Measurements from ENCODE around the gene ZNF853. TPM values are rescaled to one million over a fixed set of nuclear protein-coding genes. Genes with fewer than 3 reads are reported as not detected.

The ZNF853 gene
- polyA plus RNA-seq, 4 donors = 0.81 to 3.5 (median 1.5) TPM; not detected in 1

GRCh38 chr7:6590645-6591110 lies 24.7 kb upstream of the ZNF853 start:
- Histone ChIP-seq H3K9me3 (ENCODE audit: control insufficient read depth in 2 of 2, insufficient read depth in 1 of 2, low read depth in 1 of 2, low read length in 1 of 2) (no peaks in the 10 kb centered on the region), H3K27ac (ENCODE audit: low read depth in 1 of 3, low read length in 2 of 3) (peak overlapping the region; percentile 82 to 89 (median 85)), H3K27me3 (ENCODE audit: control insufficient read depth in 3 of 3, insufficient read depth in 3 of 3, low read length in 3 of 3) (no peaks in the 10 kb centered on the region), H3K4me3 (ENCODE audit: low read depth in 1 of 3, low read length in 3 of 3) (peak overlapping the region; percentile 79 to 85 (median 82)), H3K36me3 (ENCODE audit: control insufficient read depth in 3 of 3, insufficient read depth in 2 of 3, low read depth in 1 of 3, low read length in 3 of 3) (peaks cover 6 to 66% (median 15%) of the 10 kb centered on the region in 3 donors), H3K4me1 (ENCODE audit: control insufficient read depth in 3 of 3, insufficient read depth in 2 of 3, low read depth in 1 of 3, low read length in 2 of 3) (peaks cover 0 to 12% (median 2%) of the 10 kb centered on the region in 3 donors)
- DNase-seq (peak in 1 of 2 donors; percentile 29), FAIRE-seq (no peak)
- 4 to 6% (median 5%) methylated on average over 10 of the region's 10 CpGs for WGBS, 3 donors

- FAIRE-seq (no peak), DNase-seq (no peak)
- Histone ChIP-seq H3K27ac (ENCODE audit: low read depth in 1 of 3, low read length in 2 of 3) (no peak overlapping the region), H3K4me1 (ENCODE audit: control insufficient read depth in 3 of 3, insufficient read depth in 2 of 3, low read depth in 1 of 3, low read length in 2 of 3) (no peaks in the 10 kb centered on the region), H3K36me3 (ENCODE audit: control insufficient read depth in 3 of 3, insufficient read depth in 2 of 3, low read depth in 1 of 3, low read length in 3 of 3) (peaks cover 11 to 92% (median 16%) of the 10 kb centered on the region in 3 donors), H3K27me3 (ENCODE audit: control insufficient read depth in 3 of 3, insufficient read depth in 3 of 3, low read length in 3 of 3) (no peaks in the 10 kb centered on the region), H3K9me3 (ENCODE audit: control insufficient read depth in 2 of 2, insufficient read depth in 1 of 2, low read depth in 1 of 2, low read length in 1 of 2) (no peaks in the 10 kb centered on the region), H3K4me3 (ENCODE audit: low read depth in 1 of 3, low read length in 3 of 3) (no peak overlapping the region)
- WGBS, 3 donors = 91 to 96% (median 94%) methylated on average over 15 of the region's 15 CpGs
Observed at GRCh38 chr7:6600093-6600492, 15.3 kb upstream of the ZNF853 start.

DNA sequence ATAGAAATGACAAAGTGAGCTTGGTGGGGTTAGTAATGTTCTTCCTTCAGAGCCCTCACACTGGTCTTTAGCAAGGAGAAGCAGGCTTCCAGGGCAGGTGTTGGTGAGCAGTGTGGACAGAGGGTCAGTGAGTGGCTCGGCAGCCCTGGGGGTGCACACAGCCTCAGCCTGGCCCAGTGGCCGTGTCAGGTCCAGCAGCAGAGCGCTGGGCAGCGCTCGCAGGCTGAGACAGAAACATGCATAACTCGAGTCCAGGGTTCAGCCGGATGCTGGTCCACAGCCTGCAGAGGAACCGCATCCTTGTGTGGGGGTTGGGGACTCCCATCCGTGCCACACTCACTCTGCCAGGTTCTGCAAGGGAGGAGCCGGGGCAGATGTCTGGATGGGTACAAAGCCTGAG lies 11.0 kb upstream of the ZNF853 start:
- H3K4me3 ChIP-seq (ENCODE audit: low read depth in 1 of 3, low read length in 3 of 3) = no peak overlapping the region
- FAIRE-seq = no peak
- peaks cover 10 to 84% (median 16%) of the 10 kb centered on the region in 3 donors for H3K36me3 ChIP-seq (ENCODE audit: control insufficient read depth in 3 of 3, insufficient read depth in 2 of 3, low read depth in 1 of 3, low read length in 3 of 3)

DNA sequence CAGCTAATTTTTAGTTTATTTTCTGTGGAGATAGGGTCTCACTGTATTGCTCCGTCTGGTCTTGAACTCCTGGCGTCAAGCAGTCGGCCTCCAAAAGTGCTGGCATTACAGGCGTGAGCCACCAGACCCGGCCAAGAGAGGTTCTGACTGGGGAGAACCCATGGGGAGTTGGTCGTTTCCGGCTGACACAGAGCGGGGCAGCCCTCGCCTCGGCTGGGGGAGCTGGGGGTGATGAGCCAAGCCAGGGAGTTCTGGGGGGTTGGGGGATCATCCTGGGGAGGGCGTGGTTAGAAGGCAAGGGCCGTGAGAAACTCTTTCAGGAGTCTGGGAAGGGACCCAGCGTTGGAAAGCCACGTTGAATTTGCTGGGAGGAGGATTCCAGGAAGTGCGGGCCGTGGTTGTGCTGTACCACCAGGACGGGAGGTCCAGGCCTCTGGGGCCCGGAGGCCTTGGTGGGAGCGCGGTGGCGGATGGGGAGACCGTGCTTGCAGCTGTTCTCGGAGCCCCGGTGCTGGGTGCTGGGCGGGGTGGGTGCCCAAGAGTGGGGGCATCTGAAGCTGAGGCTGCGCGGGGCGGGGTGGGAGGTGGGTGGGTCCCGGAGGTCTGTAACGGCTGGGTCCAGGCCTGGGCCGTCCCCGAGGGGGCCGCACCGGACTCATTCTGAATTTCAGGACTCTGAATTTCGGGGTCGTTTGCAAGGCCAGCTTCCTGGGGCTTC lies 8.4 kb upstream of the ZNF853 start:
- 92 to 95% (median 94%) methylated on average over 30 to 36 of the region's 36 CpGs for WGBS, 3 donors
- Histone ChIP-seq H3K36me3 (ENCODE audit: control insufficient read depth in 3 of 3, insufficient read depth in 2 of 3, low read depth in 1 of 3, low read length in 3 of 3) (peaks cover 5 to 64% (median 6%) of the 10 kb centered on the region in 3 donors), H3K9me3 (ENCODE audit: control insufficient read depth in 2 of 2, insufficient read depth in 1 of 2, low read depth in 1 of 2, low read length in 1 of 2) (no peaks in the 10 kb centered on the region), H3K4me3 (ENCODE audit: low read depth in 1 of 3, low read length in 3 of 3) (no peak overlapping the region), H3K4me1 (ENCODE audit: control insufficient read depth in 3 of 3, insufficient read depth in 2 of 3, low read depth in 1 of 3, low read length in 2 of 3) (no peaks in the 10 kb centered on the region), H3K27me3 (ENCODE audit: control insufficient read depth in 3 of 3, insufficient read depth in 3 of 3, low read length in 3 of 3) (no peaks in the 10 kb centered on the region), H3K27ac (ENCODE audit: low read depth in 1 of 3, low read length in 2 of 3) (no peak overlapping the region)
- FAIRE-seq (no peak), DNase-seq (no peak)

More for the DNA sequence above, 11.0 kb upstream of the ZNF853 start:
- 93 to 94% (median 94%) methylated on average over 10 of the region's 10 CpGs for WGBS, 3 donors
- H3K27me3 ChIP-seq (ENCODE audit: control insufficient read depth in 3 of 3, insufficient read depth in 3 of 3, low read length in 3 of 3) = no peaks in the 10 kb centered on the region
- H3K4me1 ChIP-seq (ENCODE audit: control insufficient read depth in 3 of 3, insufficient read depth in 2 of 3, low read depth in 1 of 3, low read length in 2 of 3) = no peaks in the 10 kb centered on the region
- no peak for DNase-seq
- no peak overlapping the region for H3K27ac ChIP-seq (ENCODE audit: low read depth in 1 of 3, low read length in 2 of 3)
- no peaks in the 10 kb centered on the region for H3K9me3 ChIP-seq (ENCODE audit: control insufficient read depth in 2 of 2, insufficient read depth in 1 of 2, low read depth in 1 of 2, low read length in 1 of 2)

GRCh38 chr7:6607651-6608051 lies 7.8 kb upstream of the ZNF853 start:
- no peaks in the 10 kb centered on the region for H3K4me1 ChIP-seq (ENCODE audit: control insufficient read depth in 3 of 3, insufficient read depth in 2 of 3, low read depth in 1 of 3, low read length in 2 of 3)
- no peak overlapping the region for H3K27ac ChIP-seq (ENCODE audit: low read depth in 1 of 3, low read length in 2 of 3)
- peaks cover 5 to 58% (median 6%) of the 10 kb centered on the region in 3 donors for H3K36me3 ChIP-seq (ENCODE audit: control insufficient read depth in 3 of 3, insufficient read depth in 2 of 3, low read depth in 1 of 3, low read length in 3 of 3)
- FAIRE-seq = no peak
- no peaks in the 10 kb centered on the region for H3K9me3 ChIP-seq (ENCODE audit: control insufficient read depth in 2 of 2, insufficient read depth in 1 of 2, low read depth in 1 of 2, low read length in 1 of 2)
- no peaks in the 10 kb centered on the region for H3K27me3 ChIP-seq (ENCODE audit: control insufficient read depth in 3 of 3, insufficient read depth in 3 of 3, low read length in 3 of 3)
- H3K4me3 ChIP-seq (ENCODE audit: low read depth in 1 of 3, low read length in 3 of 3) = no peak overlapping the region
- WGBS, 3 donors = 93 to 96% (median 95%) methylated on average over 35 to 38 of the region's 38 CpGs
- no peak for DNase-seq

GRCh38 chr7:6608081-6608480 lies 7.3 kb upstream of the ZNF853 start:
- no peak for FAIRE-seq
- 89 to 96% (median 94%) methylated on average over 27 of the region's 27 CpGs for WGBS, 3 donors

GRCh38 chr7:6608794-6609193 lies 6.6 kb upstream of the ZNF853 start:
- DNase-seq (no peak), FAIRE-seq (no peak)
- Histone ChIP-seq H3K27me3 (ENCODE audit: control insufficient read depth in 3 of 3, insufficient read depth in 3 of 3, low read length in 3 of 3) (no peaks in the 10 kb centered on the region), H3K36me3 (ENCODE audit: control insufficient read depth in 3 of 3, insufficient read depth in 2 of 3, low read depth in 1 of 3, low read length in 3 of 3) (peaks cover 5 to 47% (median 6%) of the 10 kb centered on the region in 3 donors), H3K4me1 (ENCODE audit: control insufficient read depth in 3 of 3, insufficient read depth in 2 of 3, low read depth in 1 of 3, low read length in 2 of 3) (no peaks in the 10 kb centered on the region), H3K9me3 (ENCODE audit: control insufficient read depth in 2 of 2, insufficient read depth in 1 of 2, low read depth in 1 of 2, low read length in 1 of 2) (no peaks in the 10 kb centered on the region), H3K27ac (ENCODE audit: low read depth in 1 of 3, low read length in 2 of 3) (no peak overlapping the region), H3K4me3 (ENCODE audit: low read depth in 1 of 3, low read length in 3 of 3) (no peak overlapping the region)
- 94 to 95% (median 95%) methylated on average over 12 of the region's 12 CpGs for WGBS, 3 donors

More at GRCh38 chr7:6608081-6608480, 7.3 kb upstream of the ZNF853 start:
- H3K27ac ChIP-seq (ENCODE audit: low read depth in 1 of 3, low read length in 2 of 3) = no peak overlapping the region
- H3K9me3 ChIP-seq (ENCODE audit: control insufficient read depth in 2 of 2, insufficient read depth in 1 of 2, low read depth in 1 of 2, low read length in 1 of 2) = no peaks in the 10 kb centered on the region
- peaks cover 5 to 53% (median 6%) of the 10 kb centered on the region in 3 donors for H3K36me3 ChIP-seq (ENCODE audit: control insufficient read depth in 3 of 3, insufficient read depth in 2 of 3, low read depth in 1 of 3, low read length in 3 of 3)
- no peak for DNase-seq
- no peaks in the 10 kb centered on the region for H3K4me1 ChIP-seq (ENCODE audit: control insufficient read depth in 3 of 3, insufficient read depth in 2 of 3, low read depth in 1 of 3, low read length in 2 of 3)
- no peaks in the 10 kb centered on the region for H3K27me3 ChIP-seq (ENCODE audit: control insufficient read depth in 3 of 3, insufficient read depth in 3 of 3, low read length in 3 of 3)
- no peak overlapping the region for H3K4me3 ChIP-seq (ENCODE audit: low read depth in 1 of 3, low read length in 3 of 3)

DNA sequence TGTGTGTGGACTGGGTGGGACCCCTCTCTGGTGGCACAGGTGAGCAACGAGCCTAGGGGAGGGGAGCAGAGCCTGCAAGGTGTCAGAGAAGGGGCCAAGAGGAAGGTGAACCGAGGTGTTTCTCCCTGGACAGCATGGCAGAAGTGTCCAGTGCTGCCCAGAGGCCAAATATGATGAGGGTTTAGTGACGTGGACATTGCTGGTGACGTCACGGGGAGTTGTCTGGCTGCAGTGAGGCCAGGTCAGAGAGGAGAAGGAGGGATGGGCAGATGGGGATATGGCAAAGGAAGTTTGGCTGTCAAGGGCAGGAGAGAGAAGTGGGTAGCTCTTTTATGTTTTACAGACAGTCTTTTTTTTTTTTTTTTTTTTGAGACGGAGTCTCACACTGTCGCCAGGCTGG lies 2.6 kb upstream of the ZNF853 start:
- Histone ChIP-seq H3K9me3 (ENCODE audit: control insufficient read depth in 2 of 2, insufficient read depth in 1 of 2, low read depth in 1 of 2, low read length in 1 of 2) (no peaks in the 10 kb centered on the region), H3K27ac (ENCODE audit: low read depth in 1 of 3, low read length in 2 of 3) (no peak overlapping the region), H3K4me1 (ENCODE audit: control insufficient read depth in 3 of 3, insufficient read depth in 2 of 3, low read depth in 1 of 3, low read length in 2 of 3) (peaks cover 0 to 7% (median 0%) of the 10 kb centered on the region in 3 donors), H3K27me3 (ENCODE audit: control insufficient read depth in 3 of 3, insufficient read depth in 3 of 3, low read length in 3 of 3) (peaks cover 0 to 8% (median 3%) of the 10 kb centered on the region in 3 donors), H3K36me3 (ENCODE audit: control insufficient read depth in 3 of 3, insufficient read depth in 2 of 3, low read depth in 1 of 3, low read length in 3 of 3) (peaks cover 3 to 23% (median 5%) of the 10 kb centered on the region in 3 donors), H3K4me3 (ENCODE audit: low read depth in 1 of 3, low read length in 3 of 3) (no peak overlapping the region)
- DNase-seq (no peak), FAIRE-seq (no peak)
- WGBS, 3 donors = 49 to 69% (median 58%) methylated on average over 5 to 7 of the region's 7 CpGs

Measured in small intestine (tissue), 7 donors.